NCI-H82 treated with DMSO at 0.1 percent for 48 hours (cell line): ENCODE results near the gene C2orf80.
"Not testable (repeated sequence)": the region's sequence is repeated elsewhere in the genome, so short reads cannot be mapped to it uniquely, and the experiment has no call there.

Experiments used
- DNase-seq: peaks from one replicate; lab custom pipeline; 2025; ENCODE audit not compliant: unreplicated experiment; lab: John Stamatoyannopoulos, UW

Gene C2orf80

DNA sequence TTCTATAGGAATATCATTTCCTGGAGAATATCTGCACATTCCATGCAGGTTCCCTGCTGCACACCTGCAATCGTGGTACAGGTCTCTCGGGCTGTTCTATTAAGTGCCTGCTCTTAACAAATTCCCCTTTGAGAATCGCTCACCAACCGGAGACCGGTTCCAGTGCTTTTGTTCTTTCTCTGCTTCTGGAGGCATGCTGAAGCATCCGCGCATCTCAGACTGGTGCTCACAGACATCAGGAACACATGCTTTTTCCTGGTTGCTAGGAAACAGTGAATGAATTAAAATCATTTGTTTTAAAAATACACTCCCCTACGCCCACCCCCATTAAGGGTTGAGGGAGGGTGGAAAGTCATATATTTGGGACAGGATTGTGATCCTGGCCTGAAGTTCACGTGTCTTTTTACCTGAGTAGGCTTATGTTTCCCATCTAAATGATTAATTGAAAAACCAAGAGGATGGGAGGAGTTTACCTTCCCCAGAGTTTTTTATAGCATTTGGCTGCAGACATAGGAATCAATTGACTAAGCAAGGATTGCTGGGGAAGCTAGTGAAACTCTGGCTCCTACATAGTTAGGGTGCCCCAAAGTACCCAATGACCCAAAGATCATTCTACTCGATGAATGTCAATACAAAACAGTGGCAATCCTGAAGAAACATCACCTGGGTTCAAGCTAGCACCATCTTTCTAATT lies at the start of gene C2orf80:
TSS of gene C2orf80 (minus strand) at position 221 of the 694 bp plus-strand sequence. CDS start 3,044 bp downstream, outside the sequence.
- no peak for DNase-seq

DNA sequence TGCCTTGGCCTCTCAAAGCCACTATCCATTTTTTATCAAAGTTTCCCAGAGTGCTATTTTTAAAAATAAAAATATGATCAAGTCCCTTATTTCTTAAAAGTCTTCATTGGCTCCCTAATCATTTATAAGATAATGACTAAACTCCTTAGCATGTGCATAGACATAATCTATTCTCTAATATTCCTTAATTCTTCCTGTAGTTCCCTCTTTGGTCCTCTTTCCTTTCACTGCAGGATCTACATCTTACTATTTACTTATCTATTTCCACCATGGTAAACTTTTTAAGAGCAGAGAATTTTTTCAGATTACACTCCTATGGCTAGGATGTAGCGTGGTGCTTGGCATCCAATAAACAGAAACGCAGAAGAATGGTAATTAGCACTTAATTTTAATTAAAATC lies 46.0 kb upstream of the C2orf80 start:
- DNase-seq = no peak

DNA sequence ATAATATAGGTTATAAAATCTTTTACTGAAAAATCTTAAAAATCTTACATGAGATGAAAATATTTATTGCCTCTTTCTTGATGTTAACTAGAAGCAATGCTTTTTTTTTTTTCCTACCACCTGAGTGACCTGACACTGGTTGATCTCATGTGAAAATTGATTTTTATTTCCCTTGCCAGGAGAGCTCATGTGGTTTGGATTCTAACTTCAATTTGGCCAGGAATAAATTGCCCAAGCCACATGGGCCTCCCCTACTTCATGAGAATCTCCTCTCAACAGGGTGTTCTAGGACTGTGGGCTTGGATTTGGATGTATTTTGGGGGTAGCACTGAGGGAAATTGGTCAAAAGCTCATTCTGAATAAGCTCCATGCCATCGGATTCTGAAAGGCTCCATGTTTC lies 45.0 kb upstream of the C2orf80 start:
- no peak for DNase-seq

DNA sequence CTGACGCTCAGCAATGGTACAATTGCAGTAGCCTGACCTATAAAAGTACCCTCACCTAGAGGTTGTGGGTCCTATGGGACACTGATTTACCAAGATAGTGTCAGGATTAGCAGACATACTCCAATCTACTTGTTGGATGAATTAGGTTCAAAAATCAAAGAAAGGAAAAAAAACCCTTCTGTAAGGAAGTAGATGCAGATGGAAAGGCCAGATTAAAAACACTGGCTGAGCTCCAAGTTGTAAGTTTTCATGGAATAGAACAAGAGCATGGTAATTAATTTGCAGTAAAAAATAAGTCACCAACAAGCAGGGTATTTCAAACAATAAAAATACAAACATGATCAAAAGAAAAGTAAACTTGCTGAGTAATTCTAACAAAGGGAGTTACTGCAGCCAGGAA lies 38.6 kb upstream of the C2orf80 start:
- no peak for DNase-seq

DNA sequence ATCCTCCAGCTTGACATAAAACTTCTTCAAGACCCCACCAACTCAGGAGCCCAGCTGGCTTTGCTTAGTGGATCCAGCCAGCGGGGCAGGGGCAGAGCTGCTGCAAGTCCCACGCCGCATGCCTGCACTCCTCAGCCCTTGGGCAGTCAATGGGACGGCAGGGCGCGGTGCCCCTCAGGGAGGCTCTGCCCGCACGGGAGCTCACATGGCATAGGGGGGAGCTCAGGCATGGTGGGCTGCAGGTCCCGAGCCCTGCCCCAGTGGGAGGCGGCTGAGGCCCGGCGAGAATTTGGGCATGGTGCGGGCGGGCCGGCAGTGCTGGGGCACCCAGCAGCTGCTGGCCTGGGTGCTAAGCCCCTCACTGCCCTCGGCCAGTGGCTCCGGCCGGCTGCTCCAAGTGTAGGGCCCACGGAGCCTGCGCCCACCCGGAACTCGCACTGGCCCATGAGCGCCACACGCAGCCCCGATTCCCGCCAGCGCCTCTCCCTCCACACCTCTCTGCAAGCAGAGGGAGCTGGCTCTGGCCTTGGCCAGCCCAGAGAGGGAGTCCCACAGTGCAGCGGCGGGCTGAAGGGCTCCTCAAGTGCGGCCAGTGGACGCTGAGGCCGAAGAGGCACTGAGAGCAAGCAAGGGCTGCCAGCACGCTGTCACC lies 37.9 kb upstream of the C2orf80 start:
- no peak for DNase-seq

DNA sequence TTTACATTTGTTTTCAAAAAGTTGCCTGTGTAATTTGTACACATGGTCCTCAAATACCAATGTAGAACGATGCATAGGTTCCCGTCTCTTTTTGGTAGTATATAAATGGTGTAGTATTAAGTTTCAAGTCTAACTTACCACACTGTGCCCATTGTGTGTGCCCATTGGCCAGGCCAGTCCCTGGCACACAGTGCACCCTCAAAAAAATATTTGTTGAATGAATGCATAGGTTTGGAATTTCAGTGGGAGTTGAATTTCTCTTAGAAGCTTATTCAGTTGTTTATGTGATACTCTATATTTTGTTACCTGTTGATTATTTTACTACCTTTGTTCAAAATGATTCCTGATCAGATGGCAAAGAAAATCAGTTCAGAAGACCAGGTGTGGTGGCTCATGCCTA lies 35.0 kb upstream of the C2orf80 start:
- DNase-seq = no peak

DNA sequence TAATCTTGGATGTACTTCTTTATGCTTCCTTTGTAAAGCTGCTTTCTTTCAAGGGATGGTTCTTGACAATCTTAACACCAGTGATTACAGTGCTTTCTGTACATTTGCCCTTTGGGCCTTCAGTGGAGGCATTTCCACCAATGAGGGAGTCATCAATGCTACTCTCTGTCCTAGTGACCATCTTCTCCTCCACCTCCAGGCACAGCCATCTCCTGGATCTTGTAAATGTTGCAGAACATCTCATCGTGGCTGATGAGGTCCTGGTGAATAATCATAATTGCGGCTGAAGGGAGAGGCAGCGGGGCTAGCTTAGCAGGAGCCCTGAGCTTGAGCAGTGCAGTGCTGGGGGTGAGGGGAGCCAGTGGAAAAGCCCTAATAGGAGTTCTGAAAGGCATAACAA lies 32.5 kb upstream of the C2orf80 start:
- DNase-seq = no peak

DNA sequence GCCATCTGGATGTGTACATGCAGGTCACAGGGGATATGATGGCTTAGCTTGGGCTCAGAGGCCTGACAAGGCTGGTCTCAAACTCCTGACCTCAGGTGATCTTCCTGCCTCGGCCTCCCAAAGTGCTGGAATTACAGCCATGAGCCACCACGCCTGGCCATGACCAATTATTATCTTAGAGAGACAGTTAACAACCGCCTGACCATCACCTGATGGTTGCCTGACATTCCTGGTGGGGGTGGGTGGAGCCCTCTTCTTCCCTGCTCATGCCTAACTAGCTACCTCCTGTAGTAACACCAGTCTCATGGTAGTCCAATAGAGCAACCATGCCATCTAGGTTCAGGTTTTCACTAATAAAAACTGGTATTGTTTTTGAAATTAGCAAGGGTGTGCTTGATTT lies 32.0 kb upstream of the C2orf80 start:
- DNase-seq = not testable (repeated sequence)

DNA sequence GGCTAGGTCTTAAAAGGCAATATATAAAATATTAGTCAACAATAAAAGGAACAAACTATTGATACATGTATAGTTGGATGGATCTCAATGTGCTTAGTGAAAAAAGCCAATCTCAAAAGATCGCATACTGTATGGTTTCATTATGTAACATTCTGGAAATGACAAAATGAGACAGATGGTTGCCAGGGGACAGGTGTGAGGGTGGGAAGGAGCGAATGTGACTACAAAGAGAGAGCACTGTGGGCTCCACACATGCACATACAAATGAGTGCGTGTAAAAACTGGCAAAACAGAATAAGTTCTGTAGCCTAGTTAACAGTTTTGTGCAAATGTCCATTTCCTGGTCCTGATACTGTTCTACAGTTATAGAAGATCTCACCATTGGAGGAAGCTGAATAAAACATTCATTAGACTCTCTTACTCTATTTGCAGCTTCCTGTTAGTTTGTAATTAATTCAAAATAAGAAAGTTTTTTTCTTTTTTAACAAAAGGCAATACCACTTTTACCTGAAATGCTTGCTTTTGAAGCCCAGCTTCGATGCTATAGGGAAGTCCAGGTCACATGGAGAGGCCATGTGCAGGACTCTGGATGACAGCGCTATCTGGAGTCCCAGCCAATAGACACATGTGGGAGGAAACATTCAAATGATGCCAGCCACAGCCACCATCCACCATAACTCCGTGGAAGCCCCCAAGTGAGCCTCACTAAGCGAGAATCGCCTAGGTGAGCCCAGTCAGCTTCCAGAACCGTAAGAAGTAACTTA lies 21.0 kb upstream of the C2orf80 start:
- no peak for DNase-seq

DNA sequence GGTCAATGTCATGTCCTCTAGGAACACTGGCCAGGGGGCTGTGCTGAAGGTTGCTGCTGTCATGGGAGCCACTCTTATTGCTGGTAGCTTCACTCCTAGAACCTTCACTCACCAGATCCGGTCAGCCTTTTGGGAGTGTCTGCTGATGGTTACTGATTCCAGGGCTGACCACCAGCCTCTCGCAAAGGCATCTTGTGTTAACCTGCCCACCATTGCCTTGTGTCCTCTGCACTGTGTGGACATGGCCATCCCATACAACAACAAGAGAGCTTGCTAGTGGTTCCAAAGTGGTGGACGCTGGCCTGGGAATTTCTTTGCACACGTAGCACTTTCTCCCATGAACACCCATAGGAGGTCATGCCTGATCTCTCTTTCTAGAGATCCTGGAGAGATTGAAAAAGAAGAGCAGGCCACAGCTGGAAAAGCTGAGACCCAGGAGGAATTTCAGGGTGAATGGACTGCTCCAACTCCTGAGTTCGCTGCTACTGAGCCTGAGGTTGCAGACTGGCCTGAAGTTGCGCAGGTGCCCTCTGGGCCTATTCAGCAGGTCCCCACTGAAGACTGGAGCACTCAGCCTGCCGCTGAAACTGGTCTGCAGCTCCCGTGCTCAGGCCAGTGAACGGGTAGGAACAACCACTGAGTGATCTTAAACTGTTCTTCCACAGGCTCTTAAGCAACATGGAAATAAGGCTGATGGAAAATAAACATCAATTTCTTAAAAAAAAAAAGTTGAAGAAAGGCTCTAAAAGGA lies 18.7 kb upstream of the C2orf80 start:
- no peak for DNase-seq

DNA sequence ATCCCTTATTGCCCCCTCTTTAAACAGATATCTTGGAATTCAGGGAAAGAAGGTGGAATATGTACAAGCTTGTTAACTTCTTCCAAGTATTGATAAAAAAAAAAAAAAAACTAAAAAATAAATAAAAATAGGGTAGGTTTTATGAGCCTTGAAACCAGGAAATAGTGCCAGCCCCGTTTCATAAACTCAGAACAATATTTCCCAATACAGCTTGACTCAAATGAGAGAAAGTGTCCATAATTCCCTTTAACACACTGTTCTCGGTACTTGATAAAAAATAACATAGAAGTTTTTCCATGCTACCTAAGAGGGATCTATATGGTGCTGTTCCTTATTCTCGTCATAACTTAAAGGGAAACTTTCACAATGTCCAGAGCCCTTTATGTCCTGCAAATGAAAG lies 17.9 kb upstream of the C2orf80 start:
- DNase-seq = no peak

DNA sequence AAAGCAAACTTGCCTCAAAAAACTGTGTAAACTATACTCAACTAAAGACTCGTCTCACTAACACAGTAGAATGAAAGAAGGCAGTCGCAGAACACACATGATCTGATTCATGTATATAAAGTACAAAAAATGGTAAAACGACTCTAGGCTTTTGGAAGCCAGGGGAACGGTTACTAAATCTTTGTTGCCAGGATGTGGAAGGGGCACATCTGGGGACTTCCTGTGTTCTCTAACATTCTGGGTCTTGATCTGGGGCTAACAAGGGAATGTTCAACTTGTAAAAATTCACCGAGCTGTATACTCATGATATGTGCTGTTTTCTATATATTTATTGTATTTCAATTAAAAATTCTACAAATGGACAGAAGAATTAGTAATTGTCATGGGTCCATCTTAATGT lies 14.3 kb upstream of the C2orf80 start:
- no peak for DNase-seq

DNA sequence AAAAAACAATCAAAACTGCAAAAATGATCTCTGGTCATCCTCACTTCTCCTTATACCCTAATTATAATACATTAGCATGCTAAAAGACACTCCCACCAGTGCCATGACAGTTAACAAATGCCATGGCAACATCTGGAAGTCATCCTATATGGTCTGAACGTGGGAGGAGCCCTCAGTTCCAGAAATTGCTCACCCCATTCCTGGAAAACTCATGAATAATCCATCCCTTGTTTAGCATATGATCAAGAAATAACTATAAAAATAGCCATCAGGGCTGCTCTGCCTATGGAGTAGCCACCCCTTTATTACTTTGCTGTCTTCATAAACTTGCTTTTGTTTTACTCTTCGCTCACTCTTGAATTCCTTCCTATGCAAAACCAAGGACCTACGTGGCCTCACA lies 5.7 kb upstream of the C2orf80 start:
- DNase-seq = no peak

DNA sequence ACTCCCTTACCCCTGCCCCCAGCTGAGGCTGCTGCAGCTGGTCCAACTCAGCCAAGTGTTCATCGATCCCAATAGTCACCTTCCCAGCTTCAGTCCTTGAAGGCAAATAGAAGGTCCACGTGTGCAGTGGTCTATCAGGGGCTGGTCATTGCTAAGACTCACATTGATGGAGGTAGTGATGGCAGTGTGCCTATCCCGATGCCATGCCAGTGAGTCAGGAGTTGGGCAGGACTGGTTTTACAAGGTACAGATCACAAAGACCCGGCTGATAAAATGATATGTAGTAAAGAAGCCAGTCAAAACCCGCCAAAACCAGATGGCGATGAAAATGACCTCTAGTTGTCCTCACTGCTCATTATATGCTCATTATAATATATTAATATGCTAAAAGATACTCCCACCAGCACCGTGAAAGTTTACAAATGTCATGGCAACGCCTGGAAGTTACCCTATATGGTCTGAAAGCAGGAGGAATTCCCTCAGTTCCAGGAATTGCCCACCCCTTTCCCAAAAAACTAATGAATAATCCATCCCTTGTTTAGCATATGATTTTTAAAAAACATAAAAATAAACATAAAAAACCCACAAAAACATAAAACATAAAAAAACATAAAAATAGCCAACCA lies 2.9 kb upstream of the C2orf80 start:
- no peak for DNase-seq

DNA sequence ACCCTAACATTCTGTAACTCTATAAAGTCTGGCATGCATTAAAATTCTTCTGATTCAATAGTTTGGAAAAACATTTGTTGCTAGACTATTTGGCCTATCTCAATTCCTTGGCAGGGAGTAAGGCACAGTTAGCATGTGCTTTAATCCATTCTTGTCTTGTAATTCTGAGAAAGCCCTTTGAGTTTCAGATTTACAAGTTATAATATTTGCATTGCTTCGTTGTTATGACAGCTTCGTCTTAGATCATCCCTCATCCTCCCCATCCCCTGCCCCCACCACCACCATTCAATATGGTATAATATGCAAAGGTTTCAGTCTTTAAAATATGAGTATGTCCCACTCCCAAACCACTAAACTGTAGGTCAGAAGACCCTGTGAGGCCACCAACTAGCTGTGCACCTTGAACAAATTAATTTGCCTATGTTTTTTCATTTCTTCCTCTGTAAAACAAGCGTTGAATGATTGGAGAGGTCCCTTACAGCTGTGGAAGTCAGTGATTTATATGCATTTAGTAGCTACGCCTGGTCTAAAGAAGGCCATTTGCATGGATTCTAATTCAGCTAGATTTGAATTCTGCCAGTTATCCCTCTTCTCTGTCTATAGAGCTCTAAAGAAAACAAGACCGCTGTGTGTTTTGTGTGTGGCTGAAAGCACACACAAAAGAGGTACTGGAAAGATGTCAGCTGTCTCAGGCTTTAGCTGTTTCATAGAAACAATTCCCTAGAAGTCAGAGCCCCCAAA lies 591 bp downstream of the C2orf80 start:
- no peak for DNase-seq

DNA sequence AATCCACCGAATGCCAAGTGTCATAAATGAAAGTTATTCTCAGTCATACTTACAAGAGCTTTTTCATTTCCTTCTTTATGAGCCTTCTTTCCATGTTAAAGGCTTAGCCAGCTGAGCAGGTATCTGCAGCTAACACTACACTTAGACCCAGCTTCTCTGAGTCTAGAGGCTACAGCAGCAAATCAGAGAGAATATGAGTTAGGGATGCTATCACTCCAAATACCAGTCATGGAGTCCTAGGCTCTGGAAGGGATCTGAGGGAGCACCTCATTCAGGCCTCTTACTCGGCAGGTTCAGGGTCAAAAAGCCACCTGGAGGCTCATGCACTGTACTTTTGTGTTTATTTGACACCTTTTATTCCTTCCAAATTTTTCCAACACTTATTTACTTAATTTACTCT lies 2.9 kb downstream of the C2orf80 start:
- DNase-seq = no peak

DNA sequence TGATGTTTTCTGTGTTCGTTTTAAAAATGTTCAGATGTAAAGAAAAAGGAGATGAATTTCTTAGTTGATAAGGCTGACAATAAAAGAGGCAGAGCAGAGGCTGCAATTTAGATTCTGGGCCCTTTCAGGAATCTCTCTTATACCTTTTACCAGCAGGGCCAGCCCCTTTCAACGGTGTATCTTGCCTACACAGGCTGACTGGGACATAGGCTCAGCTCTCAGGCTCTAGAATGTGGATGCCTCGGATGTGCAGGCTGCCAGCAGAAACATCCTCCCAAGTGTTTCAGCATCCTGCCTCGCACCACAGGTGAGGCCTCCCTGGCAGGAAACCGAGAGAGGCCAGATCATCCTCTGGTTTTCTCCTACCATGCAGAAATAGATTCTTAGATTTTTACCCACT lies 3.4 kb downstream of the C2orf80 start:
- DNase-seq = no peak

DNA sequence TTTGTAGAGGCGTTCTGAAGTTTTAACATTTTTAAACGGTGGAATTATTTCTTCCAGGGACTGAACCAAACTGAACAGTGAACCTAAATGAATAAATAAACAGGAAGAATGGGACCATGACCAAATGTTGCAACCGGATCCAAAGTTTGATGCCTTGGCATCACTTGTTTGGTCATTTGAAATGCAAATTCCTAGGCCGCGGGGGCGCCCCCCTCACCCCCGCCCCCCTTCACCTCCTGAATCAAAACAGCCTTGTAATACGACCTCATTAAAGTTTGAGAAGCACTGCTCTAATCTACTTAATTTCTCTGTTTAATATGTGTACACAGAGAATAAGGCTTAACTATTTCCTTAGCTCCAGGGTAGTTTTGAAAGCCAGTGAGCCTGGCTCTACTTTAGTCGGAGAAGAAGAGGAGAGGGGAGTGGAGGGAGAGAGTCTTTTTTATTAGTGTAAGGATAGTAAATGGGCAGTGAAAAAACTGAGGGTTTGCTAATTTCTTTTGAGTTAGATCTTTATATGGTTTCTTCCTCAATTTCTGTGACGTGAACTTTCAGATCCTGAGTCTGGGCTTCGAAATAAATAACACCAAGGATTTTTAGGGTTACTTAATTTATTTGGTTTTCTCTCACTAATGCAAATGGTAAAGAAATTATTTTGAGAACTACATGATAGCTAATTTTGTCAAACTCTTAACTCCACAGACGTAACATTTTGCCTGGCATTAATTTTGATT lies 5.7 kb downstream of the C2orf80 start:
- DNase-seq = peak; percentile 68

DNA sequence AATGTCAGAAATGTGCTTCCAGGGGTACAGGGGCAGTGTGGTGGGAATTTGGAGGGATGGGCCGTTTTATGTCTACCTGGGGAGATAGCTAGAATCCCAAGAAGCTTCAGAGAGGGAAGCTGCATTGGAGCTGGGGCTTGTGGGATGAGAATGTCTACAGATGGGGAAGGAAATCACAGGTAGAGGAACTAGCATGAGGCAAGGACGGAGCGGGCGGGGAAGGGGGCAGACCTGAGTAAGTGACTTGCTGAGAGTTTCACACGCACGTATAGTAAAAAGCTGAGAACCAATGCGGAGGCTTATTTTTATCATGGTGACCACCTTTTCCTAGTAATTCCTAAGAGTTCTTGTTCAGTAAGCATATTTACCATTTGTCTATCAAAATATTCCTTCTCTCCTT lies 6.3 kb downstream of the C2orf80 start:
- no peak for DNase-seq

DNA sequence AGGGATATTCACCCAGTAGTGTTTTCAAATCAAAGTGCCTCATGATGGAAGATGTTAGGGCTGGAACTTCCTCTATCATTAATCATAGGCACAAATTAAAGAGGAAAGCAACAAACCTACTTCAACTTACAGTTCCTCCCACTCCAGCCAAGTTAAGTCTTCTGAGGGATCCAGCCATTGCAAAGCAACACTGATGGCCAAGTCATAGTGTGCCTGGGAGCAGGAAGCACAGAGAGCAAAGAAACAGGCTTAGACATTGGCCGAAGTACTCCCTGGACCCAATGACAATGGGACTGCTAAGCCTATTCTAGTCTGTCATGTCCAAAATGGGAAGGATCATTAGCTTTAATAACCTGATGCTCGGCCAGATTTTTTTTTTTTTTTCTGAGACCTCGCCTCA lies 7.0 kb downstream of the C2orf80 start:
- DNase-seq = no peak
